H1 (cell line): ENCODE measurements around the gene ESRRB. TPM values are rescaled to one million over a fixed set of nuclear protein-coding genes. Genes with fewer than 3 reads are reported as not detected.

Source experiments
- BACH1 ChIP-seq: IDR thresholded peaks from 2 replicates; pipeline ENCODE4 v1.6.1; 2012; ENCODE audit warnings: low read length, improper control_type of control experiment
- CBX8 ChIP-seq: fragments of 300-800, 300-1000 bp; sonication (generic); IDR thresholded peaks from 2 replicates; pipeline ENCODE4 v1.7.1; 2016; ENCODE audit warnings: low read depth, low read length, borderline replicate concordance
- CHD7 ChIP-seq: fragments of 300-600 bp; sonication (generic); IDR thresholded peaks from 2 replicates; pipeline ENCODE4 v1.7.1; 2012; ENCODE audit warnings: low read length, moderate library complexity, mild to moderate bottlenecking, inconsistent platforms; ENCODE audit not compliant: insufficient replicate concordance
- HDAC2 ChIP-seq, 2 experiments: fragments of 300-600 bp in 1 of 2; sonication (generic) in 1 of 2; IDR thresholded peaks; 2 replicates each; pipeline ENCODE4 v1.6.1; 2011 to 2012; ENCODE audit warnings: low read depth in 2 of 2, low read length in 2 of 2, mild to moderate bottlenecking in 2 of 2, moderate library complexity in 2 of 2, borderline replicate concordance in 1 of 2, inconsistent platforms in 1 of 2
- MAX ChIP-seq: IDR thresholded peaks from 2 replicates; pipeline ENCODE4 v1.6.1; 2012; ENCODE audit warnings: inconsistent platforms
- RAD21 ChIP-seq, 2 experiments: IDR thresholded peaks in 1 of 2; conservative IDR thresholded peaks in 1 of 2; 2 replicates each; pipeline ENCODE4 v1.6.1; 2011; ENCODE audit warnings: low read depth in 2 of 2, low read length in 2 of 2, improper control_type of control experiment in 1 of 2, inconsistent platforms in 1 of 2, mild to moderate bottlenecking in 1 of 2, moderate library complexity in 1 of 2
- RBBP5 ChIP-seq: IDR thresholded peaks from 2 replicates; pipeline ENCODE4 v1.7.1; 2012; ENCODE audit warnings: low read depth, mild to moderate bottlenecking, inconsistent platforms, low read length, moderate library complexity, borderline replicate concordance
- RXRA ChIP-seq: IDR thresholded peaks from 2 replicates; pipeline ENCODE4 v1.6.1; 2011; ENCODE audit warnings: low read depth, mild to moderate bottlenecking, low read length, moderate library complexity; ENCODE audit not compliant: insufficient read depth
- SP1 ChIP-seq: IDR thresholded peaks from 2 replicates; pipeline ENCODE4 v1.6.1; 2011; ENCODE audit warnings: low read depth, low read length
- SP4 ChIP-seq: IDR thresholded peaks from 2 replicates; pipeline ENCODE4 v1.6.1; 2012; ENCODE audit warnings: low read length, inconsistent platforms
- YY1 ChIP-seq: IDR thresholded peaks from 2 replicates; pipeline ENCODE4 v1.6.1; 2011; ENCODE audit warnings: low read depth, mild to moderate bottlenecking, low read length
- polyA plus RNA-seq, 7 experiments: library from polyadenylated mRNA; depleted of rRNA in 3 of 7; stranded (reverse) in 5 of 7; unstranded in 2 of 7; fragments of >200 nt in 5 of 7; fragments of 200-250 nt in 2 of 7; gene quantifications; 1 replicate in 5 of 7; 2 replicates in 1 of 7; 4 replicates in 1 of 7; pipeline versions ENCODE4 v1.2.1 to v1.2.3, GENCODE V29; 2011 to 2013; ENCODE audit warnings: missing spikeins in 2 of 7, mixed read lengths in 2 of 7
- total RNA-seq: library from RNA; stranded (reverse); fragmentation: NEBNext Ultra II Directional; extraction: Animal tissue kit (Norgen Biotek cat#: 25700); gene quantifications from 2 replicates; pipeline ENCODE4 v1.2.1, GENCODE V29; 2021

The ESRRB gene
- total and polyA plus RNA-seq, 2 of the 8 experiments (the other 6 are each of a cell fraction or from before 2014, with no cell fraction given) = 0.29 to 0.45 TPM

GRCh38 chr14:76456200-76456599, 80.3 kb downstream of the ESRRB start (continued):
- TF ChIP-seq CHD7 (no peak), RXRA (no peak), SP4 (no peak), HDAC2 (IDR thresholded peaks at IDR 0.05; ENCODE audit: borderline replicate concordance in 1 of 2, low read depth in 2 of 2, low read length in 2 of 2) (no peak), SP1 (no peak), BACH1 (no peak), CBX8 (no peak), RBBP5 (no peak), YY1 (peak; percentile 33; the same call in 1 of the 2 replicates), RAD21 (IDR thresholded peaks at IDR 0.05 in 1 of 2, conservative IDR thresholded peaks at IDR 0.05 in 1 of 2; ENCODE audit: low read depth in 2 of 2, low read length in 2 of 2) (peak; percentile 40 to 62), MAX (peak; percentile 24; the same call in 1 of the 2 replicates)
